Activated naive CD4-positive, alpha-beta T cell (primary cell): ENCODE data around the gene DBNL.

Experiments
- DNase-seq, 4 experiments: peaks; one replicate each; lab custom pipeline; 2025; lab: John Stamatoyannopoulos, UW

Gene DBNL

GRCh38 chr7:44061645-44062179 lies 17.2 kb downstream of the DBNL start:
- no peak for DNase-seq

GRCh38 chr7:44062180-44062902 lies 17.8 kb downstream of the DBNL start:
- DNase-seq: no peak

- no peak for DNase-seq
Measured at GRCh38 chr7:44062903-44063295, 18.4 kb downstream of the DBNL start.

GRCh38 chr7:44063547-44063893 lies 19.0 kb downstream of the DBNL start:
- DNase-seq: no peak

GRCh38 chr7:44063894-44064651 lies 19.6 kb downstream of the DBNL start:
- DNase-seq: no peak

GRCh38 chr7:44064791-44065430 lies 20.4 kb downstream of the DBNL start:
- no peak for DNase-seq

- no peak for DNase-seq
Measured at GRCh38 chr7:44065431-44066110, 21.1 kb downstream of the DBNL start, which contains the start of gene PGAM2. TSS of gene PGAM2 (minus strand) at chr7:44065567. CDS start at chr7:44065529, 38 bp downstream.

- DNase-seq: no peak
Measured at GRCh38 chr7:44066111-44066460, 21.6 kb downstream of the DBNL start.

GRCh38 chr7:44066494-44067063 lies 22.1 kb downstream of the DBNL start:
- DNase-seq: no peak

GRCh38 chr7:44067064-44067951 lies 22.8 kb downstream of the DBNL start:
- DNase-seq: no peak

- DNase-seq: no peak
Measured at GRCh38 chr7:44068054-44068453, 23.6 kb downstream of the DBNL start.

GRCh38 chr7:44071726-44072363 lies 27.3 kb downstream of the DBNL start:
- DNase-seq: no peak

GRCh38 chr7:44072364-44073231 lies 28.1 kb downstream of the DBNL start:
- DNase-seq: peak in 1 of 4 experiments; percentile 14

- DNase-seq: no peak
Measured at GRCh38 chr7:44073664-44074348, 29.3 kb downstream of the DBNL start.

- DNase-seq: no peak
Measured at GRCh38 chr7:44074349-44074695, 29.8 kb downstream of the DBNL start.

GRCh38 chr7:44075296-44076075 lies 31.0 kb downstream of the DBNL start:
- no peak for DNase-seq

- no peak for DNase-seq
Measured at GRCh38 chr7:44076101-44076895, 31.8 kb downstream of the DBNL start.
